ENCODE data around the gene HOXA11.

DNA sequence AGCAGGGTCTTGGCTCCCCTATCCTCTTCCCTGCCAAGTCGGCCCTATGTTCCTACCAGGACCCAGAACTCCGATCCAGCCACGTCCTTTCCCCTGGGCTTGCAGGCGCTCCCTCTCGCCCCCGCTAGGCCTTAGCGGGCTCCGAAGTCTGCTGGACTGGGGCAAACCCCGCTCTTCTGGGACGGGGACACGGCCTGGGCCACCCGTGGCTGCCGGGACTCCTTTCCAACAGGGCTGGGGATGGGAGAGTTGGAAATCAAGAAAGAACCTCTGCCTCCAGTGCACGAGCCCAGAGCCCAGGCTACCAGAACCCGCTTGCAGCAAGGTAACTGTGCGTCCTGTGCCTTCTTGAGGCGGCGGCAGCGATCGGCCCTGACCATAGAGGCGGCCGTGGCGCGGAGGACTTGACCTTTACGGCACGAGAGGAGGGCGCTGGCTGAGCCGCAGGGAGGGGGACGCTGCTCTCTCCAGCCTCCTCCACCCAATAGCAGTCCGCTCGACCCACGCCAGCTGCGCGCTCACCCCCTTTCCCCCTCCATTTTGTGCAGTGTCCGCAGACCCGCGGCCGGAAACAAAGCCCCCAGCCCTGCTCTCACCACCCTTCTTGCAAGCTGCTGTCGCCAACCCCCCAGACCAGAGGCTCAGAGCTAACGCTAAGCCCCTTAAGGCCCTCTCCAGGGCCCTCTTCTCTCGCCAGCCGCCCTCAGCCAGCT is 7.0 kb upstream of the HOXA11 start:
- TF ChIP-seq, protein P1, sequence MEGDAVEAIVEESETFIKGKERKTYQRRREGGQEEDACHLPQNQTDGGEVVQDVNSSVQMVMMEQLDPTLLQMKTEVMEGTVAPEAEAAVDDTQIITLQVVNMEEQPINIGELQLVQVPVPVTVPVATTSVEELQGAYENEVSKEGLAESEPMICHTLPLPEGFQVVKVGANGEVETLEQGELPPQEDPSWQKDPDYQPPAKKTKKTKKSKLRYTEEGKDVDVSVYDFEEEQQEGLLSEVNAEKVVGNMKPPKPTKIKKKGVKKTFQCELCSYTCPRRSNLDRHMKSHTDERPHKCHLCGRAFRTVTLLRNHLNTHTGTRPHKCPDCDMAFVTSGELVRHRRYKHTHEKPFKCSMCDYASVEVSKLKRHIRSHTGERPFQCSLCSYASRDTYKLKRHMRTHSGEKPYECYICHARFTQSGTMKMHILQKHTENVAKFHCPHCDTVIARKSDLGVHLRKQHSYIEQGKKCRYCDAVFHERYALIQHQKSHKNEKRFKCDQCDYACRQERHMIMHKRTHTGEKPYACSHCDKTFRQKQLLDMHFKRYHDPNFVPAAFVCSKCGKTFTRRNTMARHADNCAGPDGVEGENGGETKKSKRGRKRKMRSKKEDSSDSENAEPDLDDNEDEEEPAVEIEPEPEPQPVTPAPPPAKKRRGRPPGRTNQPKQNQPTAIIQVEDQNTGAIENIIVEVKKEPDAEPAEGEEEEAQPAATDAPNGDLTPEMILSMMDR (IDR thresholded peaks at IDR 0.05; ENCODE audit: borderline replicate concordance, extremely low read depth, low read length, poor library complexity, severe bottlenecking), result no peak
- TF ChIP-seq EZH2 (IDR thresholded peaks at IDR 0.05; ENCODE audit: borderline replicate concordance, low read depth, low read length, severe bottlenecking), result no peak

Data from DND-41 (cell line).